Erythroblast (primary cell): ENCODE measurements around the gene CFI.

Experiments
- GATA1 ChIP-seq: IDR thresholded peaks from 2 replicates; pipeline ENCODE4 v1.6.1; 2011; ENCODE audit warnings: low read depth, mild to moderate bottlenecking, control low read depth, low read length, moderate library complexity
- POLR2A ChIP-seq: IDR thresholded peaks from 2 replicates; pipeline ENCODE4 v1.6.1; 2011; ENCODE audit warnings: mild to moderate bottlenecking, low read length

- TF ChIP-seq POLR2A: no peak
- TF ChIP-seq GATA1: no peak
Observed at GRCh38 chr4:109730619-109731545, 70.9 kb downstream of the CFI start.
